GM12801 (cell line): ENCODE data around the gene ADRA2B.

ENCODE experiments used
- CTCF ChIP-seq: IDR thresholded peaks from one replicate; pipeline ENCODE4 v1.5.1; 2011; ENCODE audit warnings: control low read depth; ENCODE audit not compliant: insufficient read length; ENCODE audit errors: extremely low read depth

The ADRA2B gene

GRCh38 chr2:96157649-96158553 is 41.5 kb upstream of the ADRA2B start:
- TF ChIP-seq CTCF, result no peak

GRCh38 chr2:96156926-96157648 is 40.7 kb upstream of the ADRA2B start:
- no peak for TF ChIP-seq CTCF

GRCh38 chr2:96156011-96156820 is 39.8 kb upstream of the ADRA2B start:
- TF ChIP-seq CTCF, result no peak

GRCh38 chr2:96154506-96155380 is 38.4 kb upstream of the ADRA2B start:
- no peak for TF ChIP-seq CTCF

GRCh38 chr2:96153991-96154431 is 37.6 kb upstream of the ADRA2B start:
- TF ChIP-seq CTCF, result no peak

- no peak for TF ChIP-seq CTCF
Measured at GRCh38 chr2:96153291-96153713, 36.9 kb upstream of the ADRA2B start.
